GM12872 (cell line): Measurements from ENCODE around the gene CAB39.

Source experiments
- CTCF ChIP-seq: IDR thresholded peaks from 3 replicates; pipeline ENCODE4 v1.5.1; 2011; ENCODE audit warnings: low read depth, mild to moderate bottlenecking, low read length, moderate library complexity; ENCODE audit not compliant: insufficient read depth

Gene CAB39

GRCh38 chr2:230827774-230828271, 115.2 kb downstream of the CAB39 start:
- no peak for TF ChIP-seq CTCF

GRCh38 chr2:230828272-230828961, 115.8 kb downstream of the CAB39 start:
- TF ChIP-seq CTCF: no peak

- TF ChIP-seq CTCF: no peak
Observed at GRCh38 chr2:230829293-230829692, 116.7 kb downstream of the CAB39 start.

GRCh38 chr2:230829959-230830358, 117.3 kb downstream of the CAB39 start:
- TF ChIP-seq CTCF: no peak

GRCh38 chr2:230830428-230830827, 117.8 kb downstream of the CAB39 start:
- TF ChIP-seq CTCF: no peak

- no peak for TF ChIP-seq CTCF
Observed at GRCh38 chr2:230840301-230840700, 127.7 kb downstream of the CAB39 start.

GRCh38 chr2:230842473-230842872, 129.8 kb downstream of the CAB39 start:
- no peak for TF ChIP-seq CTCF

GRCh38 chr2:230843132-230843531, 130.5 kb downstream of the CAB39 start:
- no peak for TF ChIP-seq CTCF
